ENCODE measurements around the gene TAS2R9.

The TAS2R9 gene, protein sequence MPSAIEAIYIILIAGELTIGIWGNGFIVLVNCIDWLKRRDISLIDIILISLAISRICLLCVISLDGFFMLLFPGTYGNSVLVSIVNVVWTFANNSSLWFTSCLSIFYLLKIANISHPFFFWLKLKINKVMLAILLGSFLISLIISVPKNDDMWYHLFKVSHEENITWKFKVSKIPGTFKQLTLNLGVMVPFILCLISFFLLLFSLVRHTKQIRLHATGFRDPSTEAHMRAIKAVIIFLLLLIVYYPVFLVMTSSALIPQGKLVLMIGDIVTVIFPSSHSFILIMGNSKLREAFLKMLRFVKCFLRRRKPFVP

DNA sequence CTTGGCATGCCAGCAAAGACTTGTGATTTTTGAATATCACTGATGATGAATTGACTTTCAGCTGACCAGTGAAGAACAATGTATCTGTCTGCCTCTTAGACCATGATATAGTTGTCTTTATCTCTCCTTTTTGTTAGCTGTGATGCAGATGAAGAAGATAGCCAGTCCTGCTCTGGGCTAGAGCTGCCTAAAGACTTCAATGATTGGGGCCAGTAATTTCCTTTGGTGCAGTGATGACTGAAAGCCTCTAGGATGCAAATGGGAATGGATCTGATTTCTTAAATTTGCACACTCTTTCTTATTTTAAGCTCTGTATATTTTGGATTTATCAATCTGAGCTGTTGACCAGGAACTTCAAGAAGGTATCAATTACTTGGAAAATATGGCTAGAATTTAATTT lies at the start of gene TAS2R9:
TSS of gene TAS2R9 (minus strand) at position 101 of the 400 bp plus-strand sequence. CDS start at position 8, 93 bp downstream.
- DNase-seq (ENCODE audit: low read depth) = no peak
- TF ChIP-seq, protein P1, sequence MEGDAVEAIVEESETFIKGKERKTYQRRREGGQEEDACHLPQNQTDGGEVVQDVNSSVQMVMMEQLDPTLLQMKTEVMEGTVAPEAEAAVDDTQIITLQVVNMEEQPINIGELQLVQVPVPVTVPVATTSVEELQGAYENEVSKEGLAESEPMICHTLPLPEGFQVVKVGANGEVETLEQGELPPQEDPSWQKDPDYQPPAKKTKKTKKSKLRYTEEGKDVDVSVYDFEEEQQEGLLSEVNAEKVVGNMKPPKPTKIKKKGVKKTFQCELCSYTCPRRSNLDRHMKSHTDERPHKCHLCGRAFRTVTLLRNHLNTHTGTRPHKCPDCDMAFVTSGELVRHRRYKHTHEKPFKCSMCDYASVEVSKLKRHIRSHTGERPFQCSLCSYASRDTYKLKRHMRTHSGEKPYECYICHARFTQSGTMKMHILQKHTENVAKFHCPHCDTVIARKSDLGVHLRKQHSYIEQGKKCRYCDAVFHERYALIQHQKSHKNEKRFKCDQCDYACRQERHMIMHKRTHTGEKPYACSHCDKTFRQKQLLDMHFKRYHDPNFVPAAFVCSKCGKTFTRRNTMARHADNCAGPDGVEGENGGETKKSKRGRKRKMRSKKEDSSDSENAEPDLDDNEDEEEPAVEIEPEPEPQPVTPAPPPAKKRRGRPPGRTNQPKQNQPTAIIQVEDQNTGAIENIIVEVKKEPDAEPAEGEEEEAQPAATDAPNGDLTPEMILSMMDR (IDR thresholded peaks at IDR 0.05; ENCODE audit: insufficient read depth, low read depth, low read length, missing control alignments) = no peak

DNA sequence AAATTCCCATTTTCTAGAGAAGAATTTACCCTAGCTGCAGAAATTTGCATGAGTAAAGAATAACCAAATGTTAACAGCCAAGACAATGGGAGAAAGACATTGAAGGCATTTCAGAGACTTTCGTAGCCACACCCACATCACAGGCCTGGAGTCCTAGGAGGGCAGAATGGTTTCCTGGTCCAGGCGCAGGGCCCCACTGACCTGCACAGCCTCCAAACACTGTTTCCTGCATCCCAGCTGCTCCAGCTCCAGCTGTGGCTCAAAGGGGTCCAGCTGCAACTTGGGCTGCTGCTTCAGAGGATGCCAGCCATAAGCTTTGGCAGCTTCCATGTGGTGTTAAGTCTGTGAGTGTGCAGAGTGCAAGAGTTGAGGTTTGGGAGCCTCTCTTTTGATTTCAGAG lies 45.8 kb upstream of the TAS2R9 start:
- no peak overlapping the region for H3K4me3 ChIP-seq (ENCODE audit: low read length)
- no peak for DNase-seq (ENCODE audit: low read depth)
- TF ChIP-seq, protein P1 (IDR thresholded peaks at IDR 0.05; ENCODE audit: insufficient read depth, low read depth, low read length, missing control alignments) = no peak

More for the DNA sequence above, at the start of gene TAS2R9:
- H3K4me3 ChIP-seq (ENCODE audit: low read length) = no peak within 1 kb of the TSS

DNA sequence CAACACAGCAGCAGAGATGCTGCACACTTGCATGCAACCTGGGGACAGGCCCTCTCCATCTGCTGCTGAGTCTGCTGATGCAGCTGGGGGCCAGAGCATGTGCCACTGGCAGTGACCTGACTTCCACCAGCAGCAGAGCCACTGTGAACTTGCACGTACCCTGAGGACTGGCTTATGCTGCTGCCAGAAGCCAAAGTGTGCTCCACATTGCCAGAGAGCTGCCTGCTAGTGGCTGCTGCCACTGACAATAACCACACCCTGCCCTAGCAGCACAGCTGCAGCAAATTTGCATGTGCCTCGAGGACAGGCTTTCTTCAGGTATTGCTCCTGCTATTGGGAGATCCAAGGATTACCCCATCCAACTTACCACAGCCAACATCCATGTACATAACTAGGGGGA lies 43.8 kb upstream of the TAS2R9 start:
- TF ChIP-seq, protein P1 (IDR thresholded peaks at IDR 0.05; ENCODE audit: insufficient read depth, low read depth, low read length, missing control alignments) = no peak
- H3K4me3 ChIP-seq (ENCODE audit: low read length) = no peak overlapping the region
- no peak for DNase-seq (ENCODE audit: low read depth)

DNA sequence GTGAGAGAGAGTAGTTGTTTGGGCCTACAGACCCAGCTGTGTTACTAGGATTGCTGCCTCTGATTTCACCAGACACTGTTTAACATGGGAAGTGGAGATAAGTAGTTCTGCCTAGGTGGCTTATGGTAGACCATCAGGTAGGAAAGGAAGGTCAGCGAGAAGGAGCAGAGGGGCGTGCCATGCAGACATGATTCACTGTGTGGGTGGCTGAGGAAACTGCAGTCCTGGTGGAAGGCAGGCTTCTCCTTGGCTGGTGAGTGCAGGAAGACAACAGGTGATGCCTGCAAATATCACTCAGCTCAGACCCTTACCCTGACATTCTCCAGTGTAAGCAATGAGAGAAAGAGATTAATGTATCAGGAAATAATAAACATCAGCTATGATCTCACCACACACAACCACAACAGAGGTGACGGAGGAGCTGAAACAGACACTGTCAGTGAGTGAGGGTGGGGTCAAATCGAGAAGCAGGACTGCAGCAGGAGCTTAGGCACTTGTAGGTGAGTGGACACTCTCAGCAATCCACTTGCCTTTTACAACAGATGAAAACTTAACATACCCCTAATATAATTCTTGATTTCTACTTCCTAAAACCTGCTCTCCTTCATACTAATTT lies 41.4 kb upstream of the TAS2R9 start:
- TF ChIP-seq, protein P1 (IDR thresholded peaks at IDR 0.05; ENCODE audit: insufficient read depth, low read depth, low read length, missing control alignments) = no peak
- H3K4me3 ChIP-seq (ENCODE audit: low read length) = no peak overlapping the region
- peak; percentile 33 for DNase-seq (ENCODE audit: low read depth)

DNA sequence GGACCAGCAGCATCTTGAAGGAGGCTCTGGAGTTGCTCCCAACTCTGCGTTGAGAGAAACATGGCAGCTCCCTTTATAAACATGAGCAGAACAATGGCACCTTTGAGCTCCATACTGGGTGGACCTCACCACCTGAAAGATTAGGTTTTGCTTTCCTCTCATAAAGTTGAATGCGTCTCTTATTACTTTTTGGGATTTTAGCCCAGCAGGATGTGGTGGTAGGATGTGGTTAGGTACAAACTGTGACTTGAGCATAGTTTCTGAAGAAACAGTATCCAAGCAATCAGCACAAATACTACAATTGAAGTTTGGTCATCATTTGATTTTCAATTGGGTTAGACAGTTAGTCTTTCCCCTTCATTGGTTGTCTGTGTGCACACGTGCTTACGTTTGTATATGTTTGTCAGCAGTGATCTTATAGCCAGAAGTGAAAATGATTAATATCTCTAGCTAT lies 39.5 kb upstream of the TAS2R9 start, which contains the start of gene PRR4:
TSS of gene PRR4 (minus strand) at position 51 of the 454 bp plus-strand sequence. CDS start at position 13, 38 bp downstream.
- DNase-seq (ENCODE audit: low read depth) = no peak
- TF ChIP-seq, protein P1 (IDR thresholded peaks at IDR 0.05; ENCODE audit: insufficient read depth, low read depth, low read length, missing control alignments) = no peak
- no peak within 1 kb of the TSS for H3K4me3 ChIP-seq (ENCODE audit: low read length)

DNA sequence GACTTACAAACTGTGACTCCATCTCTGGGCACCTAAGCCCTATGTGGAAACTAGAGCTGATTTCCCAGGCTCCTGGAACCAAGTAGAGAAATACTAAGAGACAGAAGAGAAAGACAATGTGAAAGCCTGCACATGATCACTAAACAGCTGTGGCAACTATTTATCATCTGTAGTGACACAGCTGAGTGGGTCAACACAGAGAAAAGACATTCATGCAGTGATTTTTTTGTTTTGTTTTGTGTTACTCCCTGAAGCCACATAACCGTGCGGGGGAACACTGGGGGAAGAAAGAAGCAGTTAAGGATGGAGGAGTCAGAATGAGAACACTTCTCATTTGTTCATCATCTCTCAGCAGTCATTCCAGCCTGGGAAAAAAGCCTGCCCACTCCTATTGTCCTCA lies 37.8 kb upstream of the TAS2R9 start:
- H3K4me3 ChIP-seq (ENCODE audit: low read length) = no peak overlapping the region
- TF ChIP-seq, protein P1 (IDR thresholded peaks at IDR 0.05; ENCODE audit: insufficient read depth, low read depth, low read length, missing control alignments) = no peak
- DNase-seq (ENCODE audit: low read depth) = no peak
